Neural cell (in vitro differentiated cells): ENCODE results near the gene ZNF90.
"Not testable (repeated sequence)": the region's sequence is repeated elsewhere in the genome, so short reads cannot be mapped to it uniquely, and the experiment has no call there.

Experiments
- EZH2 ChIP-seq: fragments of 200-600, 300-800 bp; shearing (Covaris generic), sonication (generic); IDR thresholded peaks from 2 replicates; pipeline ENCODE4 v1.6.1; 2014; ENCODE audit warnings: antibody characterized with exemption, low read length, borderline replicate concordance, mild to moderate bottlenecking; ENCODE audit not compliant: insufficient read depth, poor library complexity, severe bottlenecking
- MXI1 ChIP-seq: fragments of 450-650 bp; conservative IDR thresholded peaks from 2 replicates; pipeline ENCODE4 v1.6.1; 2014; ENCODE audit warnings: antibody characterized with exemption, mild to moderate bottlenecking; ENCODE audit not compliant: poor library complexity, severe bottlenecking
- POLR2AphosphoS5 ChIP-seq: IDR thresholded peaks from 2 replicates; pipeline ENCODE4 v1.6.1; 2012
- SMC3 ChIP-seq: fragments of 450-650 bp; conservative IDR thresholded peaks from 2 replicates; pipeline ENCODE4 v1.6.1; 2014; ENCODE audit warnings: antibody characterized with exemption, mild to moderate bottlenecking, moderate library complexity; ENCODE audit not compliant: poor library complexity
- TF ChIP-seq, protein P1 (sequence below): fragments of 450-650 bp; IDR thresholded peaks from 2 replicates; pipeline ENCODE4 v1.5.1; 2014; ENCODE audit warnings: antibody characterized with exemption, mild to moderate bottlenecking, moderate library complexity; ENCODE audit not compliant: poor library complexity, severe bottlenecking
- TF ChIP-seq, protein P2 (sequence below): IDR thresholded peaks from 2 replicates; pipeline ENCODE4 v1.6.1; 2012; ENCODE audit warnings: borderline replicate concordance

DNA sequence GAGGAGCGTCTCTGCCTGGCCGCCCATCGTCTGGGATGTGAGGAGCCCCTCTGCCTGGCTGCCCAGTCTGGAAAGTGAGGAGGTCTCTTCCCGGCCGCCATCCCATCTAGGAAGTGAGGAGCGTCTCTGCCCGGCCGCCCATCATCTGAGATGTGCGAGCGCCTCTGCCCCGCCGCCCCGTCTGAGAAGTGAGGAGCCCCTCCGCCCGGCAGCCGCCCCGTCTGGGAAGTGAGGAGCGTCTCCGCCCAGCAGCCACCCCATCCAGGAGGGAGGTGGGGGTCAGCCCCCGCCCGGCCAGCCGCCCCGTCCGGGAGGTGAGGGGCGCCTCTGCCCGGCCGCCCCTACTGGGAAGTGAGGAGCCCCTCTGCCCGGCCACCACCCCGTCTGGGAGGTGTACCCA, 59.9 kb downstream of the ZNF90 start:
- TF ChIP-seq, protein P1, sequence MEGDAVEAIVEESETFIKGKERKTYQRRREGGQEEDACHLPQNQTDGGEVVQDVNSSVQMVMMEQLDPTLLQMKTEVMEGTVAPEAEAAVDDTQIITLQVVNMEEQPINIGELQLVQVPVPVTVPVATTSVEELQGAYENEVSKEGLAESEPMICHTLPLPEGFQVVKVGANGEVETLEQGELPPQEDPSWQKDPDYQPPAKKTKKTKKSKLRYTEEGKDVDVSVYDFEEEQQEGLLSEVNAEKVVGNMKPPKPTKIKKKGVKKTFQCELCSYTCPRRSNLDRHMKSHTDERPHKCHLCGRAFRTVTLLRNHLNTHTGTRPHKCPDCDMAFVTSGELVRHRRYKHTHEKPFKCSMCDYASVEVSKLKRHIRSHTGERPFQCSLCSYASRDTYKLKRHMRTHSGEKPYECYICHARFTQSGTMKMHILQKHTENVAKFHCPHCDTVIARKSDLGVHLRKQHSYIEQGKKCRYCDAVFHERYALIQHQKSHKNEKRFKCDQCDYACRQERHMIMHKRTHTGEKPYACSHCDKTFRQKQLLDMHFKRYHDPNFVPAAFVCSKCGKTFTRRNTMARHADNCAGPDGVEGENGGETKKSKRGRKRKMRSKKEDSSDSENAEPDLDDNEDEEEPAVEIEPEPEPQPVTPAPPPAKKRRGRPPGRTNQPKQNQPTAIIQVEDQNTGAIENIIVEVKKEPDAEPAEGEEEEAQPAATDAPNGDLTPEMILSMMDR = not testable (repeated sequence)
- not testable (repeated sequence) for TF ChIP-seq MXI1, SMC3, EZH2, POLR2AphosphoS5
- TF ChIP-seq, protein P2, sequence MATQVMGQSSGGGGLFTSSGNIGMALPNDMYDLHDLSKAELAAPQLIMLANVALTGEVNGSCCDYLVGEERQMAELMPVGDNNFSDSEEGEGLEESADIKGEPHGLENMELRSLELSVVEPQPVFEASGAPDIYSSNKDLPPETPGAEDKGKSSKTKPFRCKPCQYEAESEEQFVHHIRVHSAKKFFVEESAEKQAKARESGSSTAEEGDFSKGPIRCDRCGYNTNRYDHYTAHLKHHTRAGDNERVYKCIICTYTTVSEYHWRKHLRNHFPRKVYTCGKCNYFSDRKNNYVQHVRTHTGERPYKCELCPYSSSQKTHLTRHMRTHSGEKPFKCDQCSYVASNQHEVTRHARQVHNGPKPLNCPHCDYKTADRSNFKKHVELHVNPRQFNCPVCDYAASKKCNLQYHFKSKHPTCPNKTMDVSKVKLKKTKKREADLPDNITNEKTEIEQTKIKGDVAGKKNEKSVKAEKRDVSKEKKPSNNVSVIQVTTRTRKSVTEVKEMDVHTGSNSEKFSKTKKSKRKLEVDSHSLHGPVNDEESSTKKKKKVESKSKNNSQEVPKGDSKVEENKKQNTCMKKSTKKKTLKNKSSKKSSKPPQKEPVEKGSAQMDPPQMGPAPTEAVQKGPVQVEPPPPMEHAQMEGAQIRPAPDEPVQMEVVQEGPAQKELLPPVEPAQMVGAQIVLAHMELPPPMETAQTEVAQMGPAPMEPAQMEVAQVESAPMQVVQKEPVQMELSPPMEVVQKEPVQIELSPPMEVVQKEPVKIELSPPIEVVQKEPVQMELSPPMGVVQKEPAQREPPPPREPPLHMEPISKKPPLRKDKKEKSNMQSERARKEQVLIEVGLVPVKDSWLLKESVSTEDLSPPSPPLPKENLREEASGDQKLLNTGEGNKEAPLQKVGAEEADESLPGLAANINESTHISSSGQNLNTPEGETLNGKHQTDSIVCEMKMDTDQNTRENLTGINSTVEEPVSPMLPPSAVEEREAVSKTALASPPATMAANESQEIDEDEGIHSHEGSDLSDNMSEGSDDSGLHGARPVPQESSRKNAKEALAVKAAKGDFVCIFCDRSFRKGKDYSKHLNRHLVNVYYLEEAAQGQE = not testable (repeated sequence)
